Endodermal cell (in vitro differentiated cells): Measurements from ENCODE around the gene ARHGEF37. TPM values are rescaled to one million over a fixed set of nuclear protein-coding genes. Genes with fewer than 3 reads are reported as not detected.

Experiments
- DNase-seq: peaks from one replicate; pipeline ENCODE4 v3.0.0-alpha.2; 2017
- H3K27ac ChIP-seq: 2 replicates; pipeline ENCODE4 v1.5.1; 2013; ENCODE audit warnings: mild to moderate bottlenecking, low read depth, low read length, moderate library complexity
- H3K27me3 ChIP-seq: 2 replicates; pipeline ENCODE4 v1.6.1; 2013; ENCODE audit warnings: mild to moderate bottlenecking, low read length, moderate library complexity; ENCODE audit not compliant: insufficient read depth, control insufficient read depth, poor library complexity, severe bottlenecking
- H3K36me3 ChIP-seq: 2 replicates; pipeline ENCODE4 v1.7.0; 2013; ENCODE audit warnings: mild to moderate bottlenecking, low read length, moderate library complexity; ENCODE audit not compliant: control insufficient read depth, insufficient read depth
- H3K4me1 ChIP-seq: one replicate; pipeline ENCODE4 v1.7.0; 2013; ENCODE audit warnings: low read length; ENCODE audit not compliant: control insufficient read depth, insufficient read depth
- H3K4me3 ChIP-seq: 2 replicates; pipeline ENCODE4 v1.5.1; 2013; ENCODE audit warnings: mild to moderate bottlenecking, low read length, moderate library complexity
- H3K9ac ChIP-seq: 2 replicates; pipeline ENCODE4 v1.6.1; 2013; ENCODE audit warnings: mild to moderate bottlenecking, low read length, moderate library complexity; ENCODE audit not compliant: poor library complexity, severe bottlenecking; ENCODE audit errors: extremely low read depth
- H3K9me3 ChIP-seq: 2 replicates; pipeline ENCODE4 v1.6.1; 2013; ENCODE audit warnings: mild to moderate bottlenecking, low read length, moderate library complexity; ENCODE audit not compliant: control insufficient read depth
- H3K27ac Mint-ChIP-seq: 2 replicates; pipeline ENCODE4 v1.8.0; 2020; ENCODE audit warnings: mixed read lengths
- H3K27me3 Mint-ChIP-seq: 2 replicates; pipeline ENCODE4 v1.8.0; 2021; ENCODE audit warnings: mild to moderate bottlenecking, mixed read lengths; ENCODE audit not compliant: insufficient read depth
- H3K36me3 Mint-ChIP-seq: 2 replicates; pipeline ENCODE4 v1.8.0; 2020; ENCODE audit warnings: low read depth, mixed read lengths
- H3K4me1 Mint-ChIP-seq: 2 replicates; pipeline ENCODE4 v1.8.0; 2020; ENCODE audit warnings: mixed read lengths
- H3K4me3 Mint-ChIP-seq: 2 replicates; pipeline ENCODE4 v1.8.0; 2020; ENCODE audit warnings: mild to moderate bottlenecking, moderate library complexity, mixed read lengths
- H3K9me3 Mint-ChIP-seq: 2 replicates; pipeline ENCODE4 v1.8.0; 2020; ENCODE audit warnings: mild to moderate bottlenecking, mixed read lengths
- CTCF ChIP-seq: fragments of 200-600 bp; sonication (generic); conservative IDR thresholded peaks from 2 replicates; pipeline ENCODE4 v1.5.0; 2021; ENCODE audit warnings: antibody characterized with exemption, mild to moderate bottlenecking
- WGBS, 2 experiments: methylation state at CpG; one replicate each; pipeline versions ENCODE4 v1.1.5 to v1.1.7; 2013; ENCODE audit warnings: missing lambda C conversion rate in 2 of 2, mixed read lengths in 1 of 2; ENCODE audit not compliant: insufficient coverage in 1 of 2, insufficient read length in 1 of 2; 5-methylcytosine and 5-hydroxymethylcytosine counted together
- total RNA-seq, 2 donors: library from RNA; stranded (reverse); fragmentation: NEBNext Ultra II Directional in 1 of 2; extraction: Animal tissue kit (Norgen Biotek cat#: 25700) in 1 of 2; gene quantifications; 2 replicates in 1 of 2; 3 replicates in 1 of 2; pipeline ENCODE4 v1.2.1, GENCODE V29; 2021

The ARHGEF37 gene
- total RNA-seq, 2 donors from 2014 or later, result 0.57 to 0.93 TPM

GRCh38 chr5:149603920-149604319 lies 22.6 kb downstream of the ARHGEF37 start:
- Mint-ChIP-seq H3K4me1 (no peaks in the 10 kb centered on the region), H3K27me3 (no peaks in the 10 kb centered on the region), H3K36me3 (no peaks in the 10 kb centered on the region), H3K9me3 (no peaks in the 10 kb centered on the region), H3K27ac (no peak overlapping the region), H3K4me3 (no peak overlapping the region)
- H3K27ac ChIP-seq, result no peak overlapping the region
- DNase-seq, result no peak
- H3K4me1 ChIP-seq, result no peaks in the 10 kb centered on the region
- no peaks in the 10 kb centered on the region for H3K36me3 ChIP-seq
- WGBS, 2 experiments, result 88% methylated on average over 2 of the region's 2 CpGs; no CpG with 5 or more reads in 1 of the 2 experiments
- no peak overlapping the region for H3K9ac ChIP-seq
- no peak overlapping the region for H3K4me3 ChIP-seq
- H3K27me3 ChIP-seq, result no peaks in the 10 kb centered on the region
- H3K9me3 ChIP-seq, result no peaks in the 10 kb centered on the region
- no peak for TF ChIP-seq CTCF

GRCh38 chr5:149604321-149604720 lies 23.0 kb downstream of the ARHGEF37 start:
- DNase-seq, result no peak
- Histone ChIP-seq H3K9ac (no peak overlapping the region), H3K36me3 (no peaks in the 10 kb centered on the region), H3K4me1 (no peaks in the 10 kb centered on the region), H3K27ac (no peak overlapping the region), H3K27me3 (no peaks in the 10 kb centered on the region), H3K4me3 (no peak overlapping the region), H3K9me3 (no peaks in the 10 kb centered on the region)
- Mint-ChIP-seq H3K9me3 (no peaks in the 10 kb centered on the region), H3K36me3 (no peaks in the 10 kb centered on the region), H3K4me1 (no peaks in the 10 kb centered on the region), H3K4me3 (no peak overlapping the region), H3K27me3 (no peaks in the 10 kb centered on the region), H3K27ac (no peak overlapping the region)
- 100% methylated on average over 1 of the region's 1 CpG for WGBS, 2 experiments
- TF ChIP-seq CTCF, result no peak

- no peaks in the 10 kb centered on the region for H3K4me1 ChIP-seq
- H3K27ac Mint-ChIP-seq, result no peak overlapping the region
- no peak overlapping the region for H3K4me3 ChIP-seq
- H3K9ac ChIP-seq, result no peak overlapping the region
- no peaks in the 10 kb centered on the region for H3K27me3 ChIP-seq
- no peak overlapping the region for H3K27ac ChIP-seq
- H3K9me3 Mint-ChIP-seq, result peaks cover 6% of the 10 kb centered on the region
- no peaks in the 10 kb centered on the region for H3K27me3 Mint-ChIP-seq
- no peak overlapping the region for H3K4me3 Mint-ChIP-seq
- H3K36me3 Mint-ChIP-seq, result no peaks in the 10 kb centered on the region
- peaks cover 9% of the 10 kb centered on the region for H3K9me3 ChIP-seq
- DNase-seq, result no peak
- TF ChIP-seq CTCF, result no peak
- H3K36me3 ChIP-seq, result no peaks in the 10 kb centered on the region
- H3K4me1 Mint-ChIP-seq, result no peaks in the 10 kb centered on the region
- 90 to 93% methylated on average over 5 of the region's 5 CpGs for WGBS, 2 experiments
Measured at GRCh38 chr5:149605354-149605997, 24.2 kb downstream of the ARHGEF37 start.
